Adrenal gland (tissue), 5 donors: ENCODE data around the gene ERMARD.

Experiments
- POLR2A ChIP-seq, 2 donors: fragments of 450-650 bp; IDR thresholded peaks; one replicate each; pipeline ENCODE4 v1.6.1; 2017; ENCODE audit warnings: antibody characterized with exemption in 2 of 2, mild to moderate bottlenecking in 2 of 2, moderate library complexity in 1 of 2
- TF ChIP-seq, protein P1 (sequence below), 6 experiments: fragments of 450-650 bp in 4 of 6; fragments of 200-600 bp in 2 of 6; sonication (generic) in 1 of 6; IDR thresholded peaks; 1 replicate in 5 of 6; 2 replicates in 1 of 6; pipeline versions ENCODE4 v1.5.1 to v1.8.0; 2016 to 2021; ENCODE audit warnings: antibody characterized with exemption in 6 of 6, mild to moderate bottlenecking in 2 of 6, moderate library complexity in 1 of 6
- donor health status: DM: no; HTN: no; CAD: no.

DNA sequence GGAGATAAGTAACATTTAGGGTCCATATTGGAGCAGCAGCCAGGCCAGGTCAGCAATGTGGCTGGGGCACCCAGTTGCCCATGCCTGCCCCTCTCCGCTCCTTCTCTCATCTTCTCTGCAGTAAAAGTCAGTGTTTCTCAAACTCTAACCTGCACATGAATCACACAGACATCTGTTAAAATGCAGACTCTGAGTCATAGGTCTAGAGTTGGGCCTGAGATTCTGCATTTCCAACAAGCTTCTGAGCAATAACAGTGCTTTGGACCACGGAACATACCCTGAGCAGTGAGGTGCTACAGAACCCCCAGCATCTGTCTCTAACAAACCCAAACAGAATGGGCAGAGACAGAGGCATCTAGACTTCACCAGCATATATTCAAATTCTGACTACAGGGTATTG is 37.2 kb upstream of the ERMARD start:
- no peak for TF ChIP-seq POLR2A (IDR thresholded peaks at IDR 0.05)
- TF ChIP-seq, protein P1, sequence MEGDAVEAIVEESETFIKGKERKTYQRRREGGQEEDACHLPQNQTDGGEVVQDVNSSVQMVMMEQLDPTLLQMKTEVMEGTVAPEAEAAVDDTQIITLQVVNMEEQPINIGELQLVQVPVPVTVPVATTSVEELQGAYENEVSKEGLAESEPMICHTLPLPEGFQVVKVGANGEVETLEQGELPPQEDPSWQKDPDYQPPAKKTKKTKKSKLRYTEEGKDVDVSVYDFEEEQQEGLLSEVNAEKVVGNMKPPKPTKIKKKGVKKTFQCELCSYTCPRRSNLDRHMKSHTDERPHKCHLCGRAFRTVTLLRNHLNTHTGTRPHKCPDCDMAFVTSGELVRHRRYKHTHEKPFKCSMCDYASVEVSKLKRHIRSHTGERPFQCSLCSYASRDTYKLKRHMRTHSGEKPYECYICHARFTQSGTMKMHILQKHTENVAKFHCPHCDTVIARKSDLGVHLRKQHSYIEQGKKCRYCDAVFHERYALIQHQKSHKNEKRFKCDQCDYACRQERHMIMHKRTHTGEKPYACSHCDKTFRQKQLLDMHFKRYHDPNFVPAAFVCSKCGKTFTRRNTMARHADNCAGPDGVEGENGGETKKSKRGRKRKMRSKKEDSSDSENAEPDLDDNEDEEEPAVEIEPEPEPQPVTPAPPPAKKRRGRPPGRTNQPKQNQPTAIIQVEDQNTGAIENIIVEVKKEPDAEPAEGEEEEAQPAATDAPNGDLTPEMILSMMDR (IDR thresholded peaks at IDR 0.05), result no peak
